Skeletal muscle tissue (tissue), 4 donors: Measurements from ENCODE around the gene DLX5. TPM values are rescaled to one million over a fixed set of nuclear protein-coding genes. Genes with fewer than 3 reads are reported as not detected.

Experiments used
- H3K27ac ChIP-seq: one replicate; pipeline ENCODE4 v1.7.0; 2013; ENCODE audit warnings: mild to moderate bottlenecking, low read depth, low read length, inconsistent platforms
- H3K27me3 ChIP-seq, 3 donors: one replicate each; pipeline ENCODE4 v1.7.0; 2013; ENCODE audit warnings: low read length in 3 of 3; ENCODE audit not compliant: control insufficient read depth in 3 of 3, insufficient read depth in 3 of 3
- H3K36me3 ChIP-seq, 3 donors: one replicate each; pipeline ENCODE4 v1.7.0; 2013; ENCODE audit warnings: low read length in 3 of 3; ENCODE audit not compliant: control insufficient read depth in 3 of 3, insufficient read depth in 3 of 3
- H3K4me1 ChIP-seq, 3 donors: one replicate each; pipeline ENCODE4 v1.7.0; 2013; ENCODE audit warnings: low read length in 3 of 3, mild to moderate bottlenecking in 3 of 3; ENCODE audit not compliant: control insufficient read depth in 3 of 3, insufficient read depth in 3 of 3
- H3K4me3 ChIP-seq, 3 donors: one replicate each; pipeline ENCODE4 v1.7.0; 2013; ENCODE audit warnings: low read length in 3 of 3
- H3K9ac ChIP-seq, 3 donors: one replicate each; pipeline ENCODE4 v1.7.0; 2013; ENCODE audit warnings: low read length in 3 of 3, mild to moderate bottlenecking in 3 of 3, moderate library complexity in 2 of 3, low read depth in 1 of 3
- H3K9me3 ChIP-seq, 3 donors: one replicate each; pipeline ENCODE4 v1.7.0; 2013; ENCODE audit warnings: low read length in 3 of 3; ENCODE audit not compliant: control insufficient read depth in 3 of 3
- total RNA-seq: library from RNA; depleted of rRNA; stranded (reverse); fragments of >200 nt; gene quantifications from one replicate; pipeline ENCODE4 v1.2.3, GENCODE V29; 2014
- donor health status: Osteomylitis.

DLX5 gene
- total RNA-seq, 1 donor from 2014 or later = not detected

DNA sequence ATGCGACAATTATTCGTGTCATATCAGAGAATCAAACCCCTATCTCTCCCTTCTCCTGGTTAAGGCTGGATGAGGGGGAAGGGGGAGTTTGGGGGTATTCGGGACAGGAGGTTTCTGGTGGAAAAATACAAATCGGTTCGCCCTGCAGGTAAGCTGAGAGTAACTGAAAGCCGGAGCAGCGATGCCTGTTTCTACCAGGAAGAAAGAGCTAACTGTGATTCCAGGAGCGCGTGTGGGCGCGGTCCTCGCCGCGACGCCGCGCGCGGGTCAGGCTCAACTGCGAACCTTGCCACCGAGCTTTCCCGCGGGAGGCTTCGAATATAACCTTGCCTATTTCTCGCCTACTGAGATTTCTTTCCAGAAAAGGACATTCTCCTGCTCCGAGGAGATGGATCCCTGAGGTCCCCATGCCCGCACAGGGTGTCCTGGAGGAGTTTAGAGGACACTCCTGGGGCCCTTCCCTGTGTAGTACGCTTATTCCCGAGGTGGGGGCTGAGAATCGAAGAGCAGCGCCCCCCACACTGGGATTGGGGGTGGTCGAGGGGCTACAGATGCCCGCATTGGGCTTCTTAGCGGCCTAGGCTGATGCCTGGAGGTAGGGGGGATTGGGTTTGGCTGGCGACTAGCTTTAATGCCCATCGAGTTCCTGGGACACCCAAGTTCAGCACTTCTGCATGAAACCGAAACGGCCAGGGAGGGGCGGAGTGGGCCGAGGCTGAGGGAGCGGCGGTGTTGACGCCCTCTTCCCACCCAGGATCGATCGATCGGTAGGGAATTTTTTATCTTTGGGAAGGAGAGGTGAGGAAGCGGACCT is 32.2 kb downstream of the DLX5 start:
- Histone ChIP-seq H3K27ac (no peak overlapping the region), H3K27me3 (peaks cover 76 to 81% (median 80%) of the 10 kb centered on the region in 3 donors), H3K4me1 (peaks cover 4 to 21% (median 15%) of the 10 kb centered on the region in 3 donors), H3K36me3 (no peaks in the 10 kb centered on the region), H3K9me3 (no peaks in the 10 kb centered on the region), H3K4me3 (no peak overlapping the region), H3K9ac (no peak overlapping the region)

DNA sequence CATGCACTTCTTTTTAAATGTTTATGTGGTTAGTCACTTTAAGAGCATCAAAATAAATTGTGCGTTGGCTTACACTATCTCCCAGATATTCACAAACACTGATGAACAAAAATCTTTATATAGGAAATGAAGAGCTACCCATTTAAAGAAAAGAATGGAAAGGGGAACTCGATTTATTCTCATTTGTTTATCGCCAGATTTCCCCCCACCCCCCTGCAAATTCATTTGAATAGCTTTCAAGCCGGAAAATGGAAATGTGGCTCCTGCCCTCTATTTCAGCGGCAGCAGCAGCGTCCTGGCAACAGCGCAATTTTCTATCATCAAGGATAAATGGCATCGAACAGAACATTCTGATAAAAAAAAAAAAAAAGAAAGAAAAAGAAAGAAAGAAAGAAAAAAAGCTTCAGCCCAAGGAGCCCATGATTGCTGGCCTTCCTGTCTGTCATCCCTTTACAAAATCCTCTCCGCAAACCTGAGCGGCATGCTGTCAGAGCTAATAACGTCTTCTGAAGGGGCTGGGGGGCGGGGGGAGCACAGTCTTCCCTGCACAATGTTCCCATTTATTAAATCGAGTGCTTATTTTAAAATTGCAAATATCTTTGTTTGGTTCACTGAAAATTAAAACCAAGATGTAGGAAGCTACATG is 33.0 kb downstream of the DLX5 start:
- Histone ChIP-seq H3K9ac (no peak overlapping the region), H3K9me3 (no peaks in the 10 kb centered on the region), H3K27me3 (peaks cover 70 to 78% (median 72%) of the 10 kb centered on the region in 3 donors), H3K36me3 (no peaks in the 10 kb centered on the region), H3K27ac (no peak overlapping the region), H3K4me3 (no peak overlapping the region), H3K4me1 (peaks cover 4 to 18% (median 11%) of the 10 kb centered on the region in 3 donors)

GRCh38 chr7:96989859-96990317 is 34.7 kb downstream of the DLX5 start:
- Histone ChIP-seq H3K27me3 (peaks cover 61 to 67% (median 63%) of the 10 kb centered on the region in 3 donors), H3K4me3 (no peak overlapping the region), H3K27ac (no peak overlapping the region), H3K36me3 (no peaks in the 10 kb centered on the region), H3K4me1 (peaks cover 4 to 16% (median 7%) of the 10 kb centered on the region in 3 donors), H3K9me3 (no peaks in the 10 kb centered on the region), H3K9ac (no peak overlapping the region)

- Histone ChIP-seq H3K9ac (no peak overlapping the region), H3K9me3 (no peaks in the 10 kb centered on the region), H3K27me3 (peaks cover 55 to 61% (median 57%) of the 10 kb centered on the region in 3 donors), H3K4me1 (peaks cover 4 to 16% (median 7%) of the 10 kb centered on the region in 3 donors), H3K36me3 (no peaks in the 10 kb centered on the region), H3K4me3 (no peak overlapping the region), H3K27ac (no peak overlapping the region)
Observed at GRCh38 chr7:96989241-96989858, 35.3 kb downstream of the DLX5 start.

DNA sequence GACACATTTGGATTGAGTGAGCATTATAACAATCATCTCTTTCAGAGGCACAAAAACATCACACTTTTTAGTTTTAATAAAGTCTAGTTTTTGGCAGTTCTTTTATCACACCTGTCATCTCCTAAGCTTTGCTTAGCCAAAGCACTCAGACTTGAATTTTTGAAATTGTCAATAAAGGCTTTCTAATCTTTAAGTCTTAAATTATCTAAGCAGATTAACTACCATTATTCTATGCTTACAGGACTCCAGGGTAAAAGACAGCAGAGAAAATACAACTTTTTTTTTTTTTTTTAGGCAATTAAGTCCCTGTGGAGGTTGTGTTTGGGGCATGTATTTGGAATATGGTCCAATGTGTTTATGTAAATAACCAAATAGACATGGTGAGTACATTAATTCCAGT is 36.9 kb downstream of the DLX5 start:
- peaks cover 39 to 45% (median 41%) of the 10 kb centered on the region in 3 donors for H3K27me3 ChIP-seq
- H3K4me1 ChIP-seq = peaks cover 4 to 14% (median 6%) of the 10 kb centered on the region in 3 donors
- no peaks in the 10 kb centered on the region for H3K36me3 ChIP-seq
- H3K9ac ChIP-seq = no peak overlapping the region
- H3K4me3 ChIP-seq = no peak overlapping the region
- H3K27ac ChIP-seq = no peak overlapping the region
- no peaks in the 10 kb centered on the region for H3K9me3 ChIP-seq

- no peak overlapping the region for H3K27ac ChIP-seq
- no peaks in the 10 kb centered on the region for H3K36me3 ChIP-seq
- H3K4me3 ChIP-seq = no peak overlapping the region
- H3K4me1 ChIP-seq = peaks cover 0 to 9% (median 2%) of the 10 kb centered on the region in 3 donors
- no peak overlapping the region for H3K9ac ChIP-seq
- no peaks in the 10 kb centered on the region for H3K9me3 ChIP-seq
- H3K27me3 ChIP-seq = peaks cover 31 to 39% (median 33%) of the 10 kb centered on the region in 3 donors
Observed at GRCh38 chr7:96986901-96987300, 37.7 kb downstream of the DLX5 start.

- Histone ChIP-seq H3K27ac (no peak overlapping the region), H3K4me1 (peaks cover 0 to 9% (median 2%) of the 10 kb centered on the region in 3 donors), H3K9me3 (no peaks in the 10 kb centered on the region), H3K4me3 (no peak overlapping the region), H3K36me3 (no peaks in the 10 kb centered on the region), H3K27me3 (peaks cover 26 to 33% (median 28%) of the 10 kb centered on the region in 3 donors), H3K9ac (no peak overlapping the region)
Observed at GRCh38 chr7:96985992-96986391, 38.6 kb downstream of the DLX5 start.

DNA sequence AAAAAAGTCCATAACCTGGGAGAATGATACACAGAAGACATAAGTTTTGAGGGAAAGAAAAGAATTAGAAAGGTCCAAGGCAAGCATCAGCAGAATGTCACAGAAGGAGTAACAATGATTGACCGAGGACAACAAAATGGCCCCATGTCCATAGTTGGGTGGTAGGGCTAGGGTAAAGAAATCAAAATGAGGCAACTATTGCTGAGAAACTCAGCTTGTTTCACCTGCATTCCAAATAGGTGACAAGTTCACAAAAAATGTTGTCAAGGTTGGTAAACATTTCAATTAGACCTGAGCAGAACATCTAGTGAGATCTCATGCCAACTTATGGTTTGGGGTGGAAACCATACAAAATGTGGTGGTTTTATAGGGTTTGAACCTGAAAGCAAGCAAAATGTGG is 42.0 kb downstream of the DLX5 start:
- no peaks in the 10 kb centered on the region for H3K4me1 ChIP-seq
- no peak overlapping the region for H3K9ac ChIP-seq
- H3K36me3 ChIP-seq = no peaks in the 10 kb centered on the region
- peaks cover 4 to 14% (median 9%) of the 10 kb centered on the region in 3 donors for H3K27me3 ChIP-seq
- no peak overlapping the region for H3K4me3 ChIP-seq
- H3K27ac ChIP-seq = no peak overlapping the region
- H3K9me3 ChIP-seq = no peaks in the 10 kb centered on the region

DNA sequence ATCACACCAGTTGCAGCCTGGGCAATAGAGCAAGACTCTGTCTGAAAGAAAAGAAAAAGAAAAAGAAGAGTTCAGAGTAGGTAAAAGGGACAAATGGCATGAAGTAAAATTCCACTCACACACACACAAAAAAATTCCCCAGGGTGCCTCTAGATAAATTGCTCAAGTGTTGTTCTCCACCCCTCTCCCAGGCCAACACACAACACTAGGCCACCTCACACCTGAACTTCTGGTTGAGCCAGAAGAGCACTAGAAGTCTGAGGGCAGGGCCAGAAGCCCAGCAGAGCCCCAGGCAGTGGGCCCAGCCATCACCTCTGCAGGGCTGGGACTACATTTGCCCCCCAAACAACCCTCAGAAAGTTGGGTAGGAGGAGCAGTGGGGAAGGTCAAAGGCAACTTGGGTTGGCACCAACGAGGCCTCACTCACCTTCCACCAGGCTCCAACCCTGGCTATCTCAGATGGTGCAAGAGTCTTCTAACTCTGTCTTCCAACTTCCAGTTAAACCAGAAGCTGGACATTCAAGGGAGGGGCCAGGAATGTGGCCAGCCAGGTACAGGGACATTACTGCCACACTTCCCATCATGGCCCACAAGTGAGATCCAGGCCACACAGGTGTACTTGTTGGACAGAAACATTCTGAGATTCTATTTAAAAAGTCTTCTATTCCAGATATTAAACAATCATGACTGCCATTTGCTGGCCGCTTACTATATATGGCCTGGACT is 44.9 kb downstream of the DLX5 start:
- Histone ChIP-seq H3K9ac (no peak overlapping the region), H3K4me3 (no peak overlapping the region), H3K36me3 (no peaks in the 10 kb centered on the region), H3K4me1 (no peaks in the 10 kb centered on the region), H3K27ac (no peak overlapping the region), H3K9me3 (no peaks in the 10 kb centered on the region), H3K27me3 (peaks cover 0 to 6% (median 5%) of the 10 kb centered on the region in 3 donors)
